Sigmoid colon (tissue), 4 donors: ENCODE data around the gene SGSM1.

Experiments used
- EP300 ChIP-seq, 4 donors: sonication (generic); formaldehyde crosslinking; IDR thresholded peaks; one replicate each; pipeline ENCODE4 v1.6.1; 2017; ENCODE audit warnings: antibody characterized with exemption in 4 of 4
- POLR2AphosphoS5 ChIP-seq, 4 donors: sonication (generic); formaldehyde crosslinking; IDR thresholded peaks; one replicate each; pipeline ENCODE4 v1.6.1; 2017; ENCODE audit warnings: antibody characterized with exemption in 4 of 4
- TF ChIP-seq, protein P1 (sequence below), 4 experiments: fragments of 450-650 bp in 3 of 4; fragments of 200-600 bp in 1 of 4; IDR thresholded peaks; one replicate each; pipeline ENCODE4 v1.5.1; 2016 to 2019; ENCODE audit warnings: antibody characterized with exemption in 4 of 4, mild to moderate bottlenecking in 3 of 4, moderate library complexity in 2 of 4

DNA sequence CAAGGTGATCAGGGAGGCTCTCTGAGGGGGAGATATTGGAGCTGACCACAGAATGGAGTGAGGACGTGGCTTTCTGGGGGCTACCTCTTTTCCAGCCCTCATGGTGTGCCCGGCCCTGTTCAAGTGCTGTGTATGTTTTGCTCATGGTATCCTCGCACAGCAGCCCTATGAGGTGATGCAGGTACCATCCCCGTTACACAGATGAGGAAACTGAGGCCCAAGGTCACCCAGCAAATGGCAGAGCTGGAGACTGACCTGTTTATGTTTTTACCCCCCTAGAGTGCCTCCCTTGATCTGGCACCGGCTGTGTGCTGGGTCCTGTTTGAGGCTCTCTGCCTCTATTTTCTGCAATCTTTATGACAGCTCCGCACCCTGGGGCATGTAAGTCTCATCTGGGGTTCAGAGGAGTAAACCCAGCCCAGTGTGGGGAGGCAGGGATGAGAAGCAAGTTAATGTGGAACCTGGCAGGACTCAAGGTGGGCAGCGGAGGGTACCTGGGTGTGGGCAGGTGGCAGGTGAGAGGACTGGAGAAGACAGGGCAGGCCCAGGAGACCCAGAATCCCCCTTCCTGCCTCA, 20.8 kb downstream of the SGSM1 start:
- TF ChIP-seq, protein P1, sequence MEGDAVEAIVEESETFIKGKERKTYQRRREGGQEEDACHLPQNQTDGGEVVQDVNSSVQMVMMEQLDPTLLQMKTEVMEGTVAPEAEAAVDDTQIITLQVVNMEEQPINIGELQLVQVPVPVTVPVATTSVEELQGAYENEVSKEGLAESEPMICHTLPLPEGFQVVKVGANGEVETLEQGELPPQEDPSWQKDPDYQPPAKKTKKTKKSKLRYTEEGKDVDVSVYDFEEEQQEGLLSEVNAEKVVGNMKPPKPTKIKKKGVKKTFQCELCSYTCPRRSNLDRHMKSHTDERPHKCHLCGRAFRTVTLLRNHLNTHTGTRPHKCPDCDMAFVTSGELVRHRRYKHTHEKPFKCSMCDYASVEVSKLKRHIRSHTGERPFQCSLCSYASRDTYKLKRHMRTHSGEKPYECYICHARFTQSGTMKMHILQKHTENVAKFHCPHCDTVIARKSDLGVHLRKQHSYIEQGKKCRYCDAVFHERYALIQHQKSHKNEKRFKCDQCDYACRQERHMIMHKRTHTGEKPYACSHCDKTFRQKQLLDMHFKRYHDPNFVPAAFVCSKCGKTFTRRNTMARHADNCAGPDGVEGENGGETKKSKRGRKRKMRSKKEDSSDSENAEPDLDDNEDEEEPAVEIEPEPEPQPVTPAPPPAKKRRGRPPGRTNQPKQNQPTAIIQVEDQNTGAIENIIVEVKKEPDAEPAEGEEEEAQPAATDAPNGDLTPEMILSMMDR (IDR thresholded peaks at IDR 0.05), result no peak
- no peak for TF ChIP-seq POLR2AphosphoS5 (IDR thresholded peaks at IDR 0.05)
- no peak for TF ChIP-seq EP300 (IDR thresholded peaks at IDR 0.05)
